Activated effector memory CD4-positive, alpha-beta T cell treated with Interleukin-2 at 50 U/mL for 16 hours (primary cell): ENCODE results near the gene BCOR.

Source experiments
- DNase-seq: peaks from one replicate; pipeline ENCODE4 v3.0.0-alpha.2; 2020

BCOR gene

DNA sequence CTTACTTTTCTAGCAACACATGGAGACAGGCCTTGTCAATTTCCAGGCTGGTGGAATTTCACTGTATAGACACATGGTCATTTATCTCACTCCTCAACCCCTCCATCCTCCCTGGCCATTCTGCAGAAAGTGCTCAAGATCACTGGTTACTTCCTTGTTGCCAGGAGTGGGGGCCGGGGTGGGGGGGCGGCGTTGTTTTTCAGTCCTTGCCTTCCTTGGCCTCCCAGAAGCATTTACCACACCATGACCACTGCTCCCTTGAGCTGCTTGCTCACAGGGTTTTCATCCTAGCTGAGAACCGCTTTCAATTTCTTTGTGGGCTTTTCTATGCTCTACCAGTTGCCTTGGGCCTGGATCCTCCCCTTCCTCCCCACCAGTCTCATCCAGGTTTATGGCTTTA, 14.1 kb upstream of the BCOR start:
- DNase-seq: no peak

DNA sequence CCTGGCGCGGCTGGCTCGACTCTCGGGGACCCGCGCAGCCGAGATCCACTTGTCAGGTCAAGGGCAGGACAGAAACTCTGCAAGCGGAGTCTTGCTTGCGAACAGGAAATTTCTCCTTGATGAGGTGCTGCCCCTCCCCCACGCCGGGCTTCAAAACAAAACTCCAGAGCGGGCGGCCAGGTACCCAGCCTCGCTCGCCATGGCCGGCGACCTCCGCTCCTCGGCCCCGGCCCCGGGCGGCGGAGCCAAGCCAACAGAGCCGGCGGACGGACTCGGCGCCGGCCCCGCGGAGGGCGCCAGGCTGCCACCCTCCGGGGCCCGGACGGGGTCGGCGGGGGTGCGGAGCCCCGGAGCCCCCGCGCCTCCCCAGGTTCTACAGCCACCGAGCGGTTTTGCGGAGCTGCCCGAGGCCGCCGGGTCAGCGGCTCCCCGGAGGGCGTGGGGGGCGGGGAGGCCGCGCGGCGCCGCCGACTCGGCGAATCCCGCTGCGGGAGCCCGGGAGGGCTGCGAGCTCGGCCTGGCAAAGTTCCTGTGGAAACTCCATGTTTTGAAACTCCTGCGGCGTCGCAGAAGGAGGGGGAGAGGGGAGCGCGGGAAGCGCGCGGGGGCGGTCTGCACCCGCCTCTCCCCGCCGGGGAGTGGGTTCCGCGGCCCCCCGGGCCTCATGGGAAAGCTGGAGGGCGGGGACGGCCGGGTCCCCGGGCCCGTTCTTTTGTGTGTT, 11.7 kb upstream of the BCOR start:
- no peak for DNase-seq

DNA sequence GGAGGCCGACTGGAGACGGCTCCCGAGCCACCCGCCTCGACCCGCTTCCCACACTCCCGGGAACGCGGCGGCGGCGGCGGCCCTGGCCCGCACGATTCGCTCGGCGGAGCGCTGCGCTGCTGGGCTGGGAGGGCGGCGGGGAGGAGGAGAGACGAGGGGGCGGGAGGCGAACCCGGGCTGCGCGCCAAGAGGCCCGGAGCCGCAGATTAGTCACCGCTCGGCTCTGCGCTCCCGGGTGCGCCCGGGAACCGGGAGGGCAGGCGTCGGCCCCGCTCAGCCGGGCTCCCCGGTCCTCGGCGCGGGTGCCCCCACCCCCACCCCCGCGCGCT, 11.2 kb upstream of the BCOR start:
- DNase-seq: peak; percentile 56

DNA sequence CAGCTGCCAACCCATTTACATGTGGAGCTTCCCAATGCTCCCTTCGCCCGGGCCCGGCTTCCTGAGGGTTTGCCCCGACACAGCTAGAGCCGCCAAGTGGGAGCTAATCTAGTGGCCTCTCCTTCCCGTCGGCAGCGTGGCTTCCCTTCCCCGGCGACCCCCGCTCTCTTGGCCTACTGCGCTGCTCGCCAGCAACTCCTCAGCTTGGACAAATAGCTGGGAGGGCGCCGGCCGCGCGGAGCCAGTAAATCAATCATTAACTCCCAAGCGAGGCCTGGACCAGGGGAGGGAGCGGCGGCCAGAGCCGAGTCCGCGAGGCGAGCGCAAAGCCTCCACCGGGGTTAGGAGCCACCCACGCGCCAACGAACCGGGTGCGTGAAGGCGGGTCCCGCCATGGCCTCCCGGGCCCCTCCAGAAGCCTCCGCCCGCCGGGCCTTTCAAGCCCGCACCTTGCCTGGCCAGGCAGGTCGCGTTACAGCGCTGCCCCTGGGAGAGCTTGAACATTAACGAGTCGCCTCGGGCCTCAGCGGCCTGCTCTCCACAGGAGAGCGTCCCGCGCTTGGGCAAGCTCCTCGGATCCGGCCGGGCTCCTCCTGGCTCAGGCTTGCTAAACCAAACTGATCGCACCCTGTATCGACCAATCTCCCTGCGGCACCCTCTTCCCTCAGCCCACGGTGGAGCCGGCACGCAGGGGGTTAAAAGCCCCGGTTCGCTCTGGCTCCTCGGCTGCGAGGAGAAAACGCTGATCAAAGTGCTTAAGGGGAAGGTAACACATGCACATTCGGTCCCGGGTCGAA, 10.6 kb upstream of the BCOR start:
- DNase-seq: no peak

DNA sequence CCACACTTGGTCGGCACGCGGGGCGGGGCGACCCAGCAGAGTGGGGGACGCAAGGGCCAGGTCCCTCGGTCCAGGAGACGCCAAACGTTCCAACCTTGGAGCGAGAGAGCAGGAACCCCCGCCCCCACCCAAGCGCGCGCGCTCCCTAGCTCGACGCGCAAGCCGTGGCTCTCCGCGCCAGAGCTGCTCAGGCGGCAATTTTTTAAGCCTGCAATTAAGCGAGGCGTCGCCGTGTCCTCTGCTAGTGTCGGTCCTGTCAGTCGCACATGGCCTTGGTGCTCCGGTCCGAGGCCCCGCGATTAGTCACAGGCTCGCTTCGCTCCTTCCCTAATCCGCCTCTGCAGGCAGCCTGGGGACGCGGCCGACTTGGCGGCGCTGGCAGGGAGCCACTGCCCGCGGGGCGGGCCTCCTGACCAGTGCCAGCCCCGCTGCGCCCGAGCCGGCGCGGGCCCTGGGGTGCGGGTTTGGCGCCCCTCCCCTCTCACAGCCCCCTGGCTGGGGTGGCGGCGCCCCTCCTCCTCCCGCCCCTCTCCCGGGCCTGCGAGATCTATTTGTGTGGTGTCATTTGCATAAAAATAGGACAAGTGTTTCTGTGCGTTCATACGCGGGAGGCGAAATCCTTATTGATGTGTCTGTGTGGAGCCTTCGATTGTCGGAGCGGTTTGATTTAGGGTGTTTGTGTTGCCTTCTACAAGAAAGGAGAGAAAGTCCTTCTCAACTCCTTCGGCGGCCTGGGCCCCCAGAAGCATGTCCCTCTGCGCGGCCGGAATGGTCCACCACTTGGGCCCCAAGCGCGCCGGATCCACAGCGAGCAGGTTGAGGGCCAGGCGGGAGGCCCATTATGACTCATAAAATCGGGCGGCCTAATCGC, 9.8 kb upstream of the BCOR start:
- DNase-seq: no peak

DNA sequence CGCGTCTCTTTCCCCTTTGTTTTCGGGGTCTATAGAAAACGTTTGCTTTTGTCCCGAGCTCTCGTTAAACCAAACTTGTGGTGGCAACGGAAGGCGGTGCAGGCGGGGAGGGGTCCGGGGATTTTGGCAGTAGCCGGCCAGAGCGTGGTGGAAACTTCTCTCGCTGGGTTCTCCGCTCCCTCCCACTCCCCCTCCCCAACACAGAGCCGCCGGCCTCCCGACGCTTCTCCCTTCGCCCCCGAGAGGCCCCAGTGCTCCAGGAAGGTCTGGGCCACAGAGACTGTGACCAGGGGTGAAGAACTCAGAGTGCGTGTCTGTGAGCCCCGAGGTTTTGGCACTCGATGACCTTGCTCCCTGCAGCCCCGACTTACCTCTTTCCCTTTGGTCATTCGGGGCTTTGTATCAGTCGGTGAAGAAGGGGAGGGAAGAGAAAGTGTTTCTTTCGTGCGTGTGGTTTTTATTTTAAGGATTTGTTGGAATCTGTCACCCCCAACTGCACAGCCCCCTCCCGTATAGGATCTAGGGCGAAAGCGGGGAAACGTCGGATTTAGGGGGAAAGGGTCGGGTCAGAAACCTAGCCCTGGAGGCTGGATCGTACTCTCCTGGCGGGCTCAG, 9.0 kb upstream of the BCOR start:
- no peak for DNase-seq

DNA sequence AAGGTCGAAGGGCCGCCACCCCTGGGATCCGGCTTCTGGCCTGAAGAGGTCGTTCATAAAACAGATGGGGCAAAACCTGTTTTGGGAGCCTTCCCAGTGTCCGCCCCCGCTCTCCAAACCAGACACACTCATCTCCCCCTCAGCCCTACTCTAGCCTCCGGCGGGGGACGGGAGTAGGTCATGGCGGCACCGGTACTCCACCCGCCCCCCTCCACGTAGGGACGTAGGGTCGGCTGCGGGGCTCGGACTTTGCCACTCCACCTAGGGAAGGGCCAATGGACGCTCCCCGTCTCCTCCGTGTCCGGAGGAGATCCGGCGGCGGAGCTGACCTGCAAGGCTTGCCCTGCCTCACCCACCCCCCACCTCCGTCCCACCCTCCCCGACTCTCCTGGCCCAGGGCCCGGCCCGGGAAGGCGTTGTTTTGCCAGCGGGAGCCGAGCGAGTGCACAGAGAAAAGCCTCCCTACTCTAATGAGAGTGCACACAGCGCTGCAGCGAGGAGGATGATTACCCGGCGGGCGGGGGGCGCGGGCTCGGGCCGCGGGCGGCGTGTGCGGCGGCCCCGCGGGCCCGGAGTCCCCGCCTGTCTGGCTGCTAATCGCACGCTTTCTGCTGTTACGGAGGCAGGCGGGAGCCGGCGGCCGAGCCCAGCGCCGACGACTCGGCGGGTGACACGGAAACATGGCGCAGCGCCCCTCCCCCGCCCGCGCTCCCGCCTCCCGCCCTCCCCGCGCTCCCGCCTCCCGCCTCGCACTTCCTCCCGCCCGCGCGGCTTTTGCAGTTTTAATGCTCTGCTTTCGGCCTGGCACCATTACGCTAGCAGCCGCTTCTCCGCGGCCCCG, 8.3 kb upstream of the BCOR start:
- peak; percentile 57 for DNase-seq

DNA sequence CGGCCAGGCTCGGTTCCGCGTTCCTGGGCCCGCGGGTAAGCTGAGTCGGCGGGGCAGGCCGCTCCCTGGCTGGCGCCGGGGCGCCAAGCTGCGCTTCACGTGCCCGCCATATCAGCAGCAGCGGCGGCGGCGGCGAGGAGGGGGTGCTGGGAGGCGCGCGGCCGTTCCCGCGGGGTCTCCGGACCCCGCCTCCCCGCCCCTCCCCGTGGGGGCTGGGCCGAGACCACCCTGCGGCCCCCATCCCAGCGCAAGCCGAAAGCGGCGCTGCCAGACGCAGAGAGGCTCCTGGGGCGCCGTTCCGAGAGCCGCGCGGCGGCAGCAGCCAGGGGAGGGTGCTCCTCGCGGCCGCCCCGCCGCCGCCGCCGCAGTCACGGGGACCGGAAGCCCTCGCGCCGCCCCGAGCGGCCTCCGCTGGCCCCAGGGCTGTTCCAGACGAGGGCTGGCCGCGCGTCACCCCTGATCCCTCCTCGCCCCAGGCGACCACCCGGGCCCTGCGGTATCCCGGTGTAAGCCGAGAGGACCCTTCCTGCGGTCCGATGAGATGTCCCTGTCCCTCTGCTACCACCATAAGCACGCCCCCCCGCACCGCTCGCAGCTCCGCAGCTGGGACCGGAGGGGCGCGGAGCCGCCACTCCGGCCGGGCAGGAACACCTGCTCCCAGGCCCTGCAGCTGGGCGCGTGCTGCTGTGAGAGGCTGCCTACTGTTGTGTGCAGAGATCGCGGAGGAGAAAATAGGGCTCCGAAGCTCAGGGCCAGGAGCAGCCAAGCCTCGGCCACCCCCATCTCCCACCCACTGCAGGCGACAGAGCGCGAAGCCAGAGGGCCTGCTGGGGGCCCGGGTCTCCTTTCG, 7.5 kb upstream of the BCOR start:
- DNase-seq: no peak

DNA sequence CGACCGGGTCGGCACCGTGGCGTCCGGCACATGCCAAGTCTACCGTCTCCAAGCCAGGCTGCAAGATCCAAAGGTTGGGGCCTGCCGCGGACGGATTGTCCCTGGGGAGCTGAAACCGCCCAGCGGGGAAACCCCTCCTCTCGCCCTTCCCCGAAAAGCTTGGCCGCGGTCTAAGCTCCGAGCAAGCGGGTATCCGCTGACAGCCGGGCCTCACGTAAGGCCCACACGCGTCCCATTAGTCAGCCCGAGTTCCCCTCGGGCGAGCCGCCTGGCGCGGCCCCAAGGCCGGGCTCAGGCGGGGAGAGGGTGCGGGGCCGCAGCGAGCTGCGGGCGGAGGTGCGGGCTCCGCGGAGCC, 6.8 kb upstream of the BCOR start:
- DNase-seq: no peak

DNA sequence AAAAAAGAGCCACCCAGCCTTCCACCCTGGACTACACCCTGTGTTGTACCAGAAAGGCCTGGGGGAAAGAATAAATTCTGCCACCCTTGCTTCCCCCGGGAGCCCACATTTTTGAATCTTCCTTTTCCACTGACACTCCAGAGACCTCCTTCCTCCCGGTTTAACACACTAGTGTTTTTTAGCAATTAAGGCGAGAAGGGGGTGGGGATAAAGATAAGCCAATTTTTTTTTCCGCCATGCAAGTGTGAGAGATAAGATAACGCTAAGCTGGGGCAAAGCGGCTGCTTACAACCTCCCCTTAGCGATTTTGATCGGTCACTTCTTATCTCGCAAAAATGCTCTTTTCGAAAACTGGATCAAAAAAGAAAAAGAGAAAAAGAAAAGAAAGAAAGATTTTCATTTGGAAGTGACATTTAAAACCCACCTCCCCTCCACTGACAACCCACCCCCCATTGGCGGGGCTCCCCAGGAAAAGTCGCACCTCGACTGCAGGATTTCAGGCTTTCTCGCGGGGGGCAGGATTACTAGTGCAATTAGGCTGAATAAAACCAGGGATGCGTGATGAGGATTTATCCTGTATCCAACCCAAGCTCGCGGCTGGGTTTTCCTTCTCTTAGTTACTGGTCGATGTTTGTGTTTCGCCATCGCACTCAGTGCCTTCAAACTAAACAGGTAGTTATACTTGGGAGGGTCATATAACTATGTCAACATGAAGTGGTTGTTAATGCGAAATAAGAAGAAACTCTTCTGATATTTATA, 6.0 kb upstream of the BCOR start:
- DNase-seq: no peak

DNA sequence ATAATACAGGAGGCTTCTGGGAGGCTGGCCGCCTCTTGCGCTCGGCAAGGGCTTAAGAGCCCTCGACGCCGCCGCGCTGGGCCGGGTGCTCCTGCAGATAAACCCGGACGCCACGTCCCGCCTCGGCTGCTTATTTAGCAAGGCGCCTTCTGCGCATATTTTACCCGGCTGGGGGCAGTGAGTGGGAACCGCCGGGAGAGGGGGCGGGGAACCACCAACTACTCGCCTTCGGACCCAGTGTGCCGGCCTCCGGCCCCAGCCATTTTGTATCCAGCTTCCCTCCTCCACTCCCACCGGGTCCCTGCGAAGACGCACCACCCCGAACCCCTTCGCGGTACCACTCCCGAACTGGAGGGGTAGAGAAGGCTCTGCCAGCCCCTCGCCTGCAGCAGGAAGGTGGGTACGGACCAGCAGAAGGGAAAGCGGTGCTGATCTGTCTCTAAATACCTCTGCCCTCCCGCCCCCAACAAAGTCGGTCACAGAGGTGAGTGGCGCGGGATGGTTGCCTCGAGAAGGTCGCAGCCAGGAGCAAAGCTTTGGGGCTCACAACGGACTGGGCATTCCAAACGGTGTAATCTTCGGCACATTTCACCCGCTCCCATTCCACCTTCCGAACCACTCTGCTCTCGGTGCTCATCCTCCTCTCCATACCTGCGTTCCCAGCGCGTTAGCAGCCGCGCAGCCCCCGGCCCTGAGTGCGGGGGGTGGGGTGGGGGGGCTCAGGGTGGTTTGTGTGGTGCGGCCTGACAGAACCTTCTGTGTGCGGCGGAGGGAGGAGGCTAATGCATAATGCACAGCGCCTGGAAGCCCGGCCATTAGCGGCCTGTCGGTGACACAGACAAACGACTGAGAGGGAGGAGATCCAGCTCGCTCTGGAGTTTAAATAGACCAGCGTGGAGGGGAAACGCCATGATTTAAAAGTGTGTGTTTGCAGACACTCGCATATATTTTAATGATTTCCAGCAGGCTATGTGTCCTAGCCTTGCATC, 4.9 kb upstream of the BCOR start:
- no peak for DNase-seq

DNA sequence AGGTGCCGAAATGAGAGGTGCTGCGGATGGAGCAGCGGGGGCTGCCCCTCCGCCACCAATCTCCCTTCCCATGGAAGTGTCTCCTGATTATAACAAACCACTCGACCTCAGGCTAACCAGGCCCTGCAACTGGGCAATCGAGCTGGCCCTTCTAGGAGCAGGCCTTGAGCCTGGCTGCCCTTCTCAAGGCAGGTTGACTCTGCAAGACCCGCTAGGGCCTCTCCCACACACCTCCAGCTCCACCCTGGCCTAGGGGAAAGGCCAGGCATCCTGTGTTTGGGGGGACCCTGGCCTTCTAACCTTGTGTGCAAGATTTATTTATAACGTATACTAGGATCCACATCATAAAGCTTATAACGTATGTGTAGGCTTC, 3.7 kb upstream of the BCOR start:
- no peak for DNase-seq

DNA sequence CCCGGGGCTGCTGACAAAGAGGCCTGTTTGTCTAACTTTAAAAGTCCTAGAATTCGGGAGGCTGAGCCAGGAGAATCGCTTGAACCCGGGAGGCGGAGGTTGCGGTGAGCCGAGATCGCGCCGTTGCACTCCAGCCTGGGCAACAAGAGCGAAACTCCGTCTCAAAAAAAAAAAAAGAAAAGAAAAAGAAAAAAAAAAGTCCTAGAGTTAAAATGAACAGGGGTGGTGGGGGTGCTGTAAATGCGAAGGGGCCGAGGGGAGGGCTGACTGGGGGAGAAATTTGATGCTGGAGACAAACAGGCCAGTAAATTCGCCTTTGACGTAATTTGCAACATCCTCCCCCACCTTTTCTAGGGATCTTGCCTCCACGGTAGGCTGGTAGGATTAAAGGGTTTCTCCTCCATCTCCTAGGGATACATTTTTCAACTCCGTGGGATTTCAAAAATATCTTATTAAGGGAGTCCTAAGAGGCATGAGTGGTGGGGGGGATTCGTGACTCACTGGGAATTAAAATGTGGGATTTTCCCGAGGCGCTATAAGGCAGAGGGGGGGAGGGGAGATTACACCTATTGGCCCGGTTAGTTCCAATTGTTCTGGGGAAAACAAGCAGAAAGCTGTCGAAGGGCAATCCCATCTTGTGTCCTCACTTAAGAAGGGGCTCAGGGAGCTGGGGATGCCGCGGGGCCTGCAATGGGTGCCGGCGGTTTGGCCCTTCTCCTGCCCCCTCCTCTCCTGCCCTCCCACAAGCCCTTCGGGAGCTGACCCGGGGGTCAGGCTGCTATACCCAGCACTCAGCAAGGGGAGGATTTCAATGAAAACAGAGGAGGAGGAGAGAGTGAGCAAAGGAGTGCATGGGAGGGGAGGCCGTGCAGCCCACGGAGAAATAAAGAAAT, 3.0 kb upstream of the BCOR start:
- no peak for DNase-seq

DNA sequence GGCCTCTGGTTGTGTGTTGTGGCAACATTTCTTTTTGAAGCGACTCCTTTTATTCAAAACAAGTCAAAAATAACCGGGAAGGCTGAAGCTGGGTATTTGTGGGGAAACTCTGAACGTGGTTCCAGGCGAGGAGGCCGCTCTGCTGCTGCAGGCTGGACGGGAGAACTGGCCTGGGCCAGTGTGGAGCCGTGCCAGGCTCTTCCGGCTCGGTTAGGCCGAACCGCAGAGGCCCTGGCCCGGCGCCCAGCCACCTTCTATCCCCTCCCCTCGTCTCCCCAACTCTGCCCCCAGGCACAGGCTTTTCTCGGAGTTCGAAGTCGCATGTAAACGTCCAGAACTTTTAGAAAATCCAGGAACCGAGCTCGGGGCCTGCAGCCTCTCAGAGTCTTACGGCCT, 2.4 kb upstream of the BCOR start:
- DNase-seq: no peak

DNA sequence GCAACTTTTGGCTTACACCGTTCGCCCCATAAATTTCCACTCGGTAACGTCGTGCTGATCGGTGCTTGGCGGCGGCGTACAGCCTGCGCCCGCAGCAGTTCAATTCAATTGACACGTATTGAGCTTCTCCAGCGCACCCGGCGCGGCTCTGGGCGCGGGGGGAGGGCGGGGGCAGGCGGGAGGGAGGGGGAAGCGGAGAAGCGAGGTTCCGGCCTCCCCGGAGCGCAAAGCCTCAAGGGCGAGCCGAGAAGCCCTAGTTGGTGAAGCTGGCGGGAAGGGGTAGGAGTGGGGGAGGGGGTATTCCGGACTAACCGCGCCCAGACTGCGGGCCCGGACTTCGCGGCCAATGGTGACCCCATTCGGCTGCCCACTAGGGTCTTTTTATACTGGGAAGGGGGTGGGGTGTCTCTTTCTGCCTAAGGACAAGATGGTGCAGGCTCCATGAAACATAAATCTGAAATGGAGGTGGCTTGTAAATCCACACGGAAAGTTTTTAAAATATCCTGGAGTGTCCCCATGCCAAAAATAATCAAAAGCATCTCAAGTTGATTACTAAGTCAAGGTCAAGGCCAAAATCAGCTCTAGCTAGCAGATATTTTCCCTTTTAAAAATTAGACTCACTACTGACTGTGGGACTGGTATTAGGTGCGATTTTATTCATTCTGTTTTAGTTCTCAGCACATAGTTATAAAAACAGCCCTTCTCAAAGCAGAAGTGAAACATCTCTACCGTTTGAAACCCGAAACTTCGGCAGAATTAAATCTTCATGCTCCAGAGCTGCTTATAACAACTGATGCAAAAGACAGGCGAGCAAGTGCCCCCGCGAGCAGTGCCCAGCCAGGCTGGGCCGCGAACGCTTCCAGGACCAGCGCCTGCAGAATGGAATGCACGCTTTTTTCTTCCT, 1.5 kb upstream of the BCOR start:
- peak; percentile 44 for DNase-seq

DNA sequence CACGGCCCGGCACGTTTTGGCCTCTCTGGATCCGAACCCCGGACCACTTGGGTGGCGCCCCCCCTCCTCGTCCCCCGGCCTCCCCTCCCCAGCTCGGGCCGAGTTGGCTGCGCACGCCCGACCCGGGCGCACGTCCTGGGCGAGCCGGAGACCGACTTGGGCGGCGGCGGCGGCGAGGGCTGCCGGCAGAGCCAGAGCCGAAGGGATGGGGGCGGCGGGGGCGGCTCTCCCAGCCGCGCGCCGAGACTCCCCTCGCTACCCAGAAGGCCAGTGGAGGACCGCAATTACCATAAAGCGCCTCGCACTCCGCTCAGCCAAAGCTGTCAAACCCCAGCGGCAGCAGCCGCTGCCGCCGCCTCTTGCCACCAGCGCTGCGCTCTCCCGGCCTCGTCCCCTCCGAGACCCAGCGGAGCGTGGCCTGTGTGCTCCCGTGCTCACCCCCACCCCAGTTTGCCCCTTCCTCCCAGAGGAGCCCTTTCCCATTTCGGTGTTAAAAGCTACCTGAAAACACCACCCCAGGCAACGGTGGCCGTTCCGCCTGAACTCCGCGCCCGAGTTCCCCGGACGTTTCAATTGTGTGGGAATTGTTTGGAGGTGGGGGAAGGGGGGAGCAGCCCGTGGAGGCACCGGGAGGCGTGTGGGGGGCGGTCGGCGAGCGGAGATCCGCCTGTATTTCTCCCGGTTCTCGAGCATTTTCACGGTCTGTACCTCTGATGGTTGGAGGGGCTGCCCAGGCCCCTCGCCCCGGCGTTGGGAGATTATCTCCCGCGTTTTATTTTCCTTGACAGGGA, 701 bp upstream of the BCOR start:
- DNase-seq: peak; percentile 38

DNA sequence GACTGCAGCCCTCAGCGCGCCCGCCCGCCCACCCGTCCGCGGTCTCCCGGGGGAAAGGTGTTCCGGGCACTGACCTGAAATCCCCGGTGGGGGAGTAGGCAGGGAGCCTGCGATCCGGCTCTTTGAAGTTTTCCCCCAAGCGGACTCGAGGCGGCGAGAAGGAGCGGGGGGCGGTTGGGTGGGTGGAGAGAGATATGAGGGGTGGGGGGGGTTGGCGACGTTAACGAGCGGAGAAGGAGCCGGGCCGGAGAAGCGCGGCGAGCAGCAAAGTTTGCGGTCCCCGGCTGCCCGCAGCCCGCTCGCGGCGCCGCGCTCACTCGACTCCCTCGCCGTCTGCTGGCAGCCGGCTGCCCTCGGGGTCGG, 636 bp downstream of the BCOR start:
- DNase-seq: no peak
